ENCODE results near the gene ZCCHC7. TPM values are rescaled to one million over a fixed set of nuclear protein-coding genes. Genes with fewer than 3 reads are reported as not detected.

Gene ZCCHC7
- total RNA-seq, 1 experiment from 2014 or later: 27.9 TPM

GRCh38 chr9:37229455-37229854 is 109.1 kb downstream of the ZCCHC7 start:
- TF ChIP-seq EZH2 (IDR thresholded peaks at IDR 0.05; ENCODE audit: borderline replicate concordance, low read depth, low read length, poor library complexity, severe bottlenecking) (no peak), CTCF (conservative IDR thresholded peaks at IDR 0.05; ENCODE audit: low read depth, low read length) (no peak)
- H3K4me3 ChIP-seq (ENCODE audit: low read depth, low read length, poor library complexity, severe bottlenecking): no peak overlapping the region
- H3K27me3 ChIP-seq (replicated peaks; ENCODE audit: insufficient read depth, low read depth, low read length, poor library complexity): no peaks in the 10 kb centered on the region
- ChIA-PET CTCF (no interaction called here), POLR2A (ENCODE audit: low non-redundant PET) (interaction anchor here (0.6 to 0.7 kb wide), 2 partner anchors 190 to 769 kb away, joined by 3 to 4 read pairs; no protein-coding TSS in a partner anchor)
- intact Hi-C loops (cut with micrococcal nuclease; ENCODE audit: unreplicated experiment): no loop called here
- peaks cover 4% of the 10 kb centered on the region for H3K4me1 ChIP-seq (ENCODE audit: insufficient read depth, low read length, poor library complexity, severe bottlenecking)
- DNase-seq (ENCODE audit: low spot score): no peak
- no peaks in the 10 kb centered on the region for H3K36me3 ChIP-seq (ENCODE audit: insufficient read depth, low read length, poor library complexity, severe bottlenecking)
- no peaks in the 10 kb centered on the region for H3K9me3 ChIP-seq (ENCODE audit: low read depth, low read length, poor library complexity, severe bottlenecking)
- no peak overlapping the region for H3K27ac ChIP-seq (ENCODE audit: low read depth, low read length, poor library complexity, severe bottlenecking)
- BruUV-seq (replicated peaks): no TSS peak

GRCh38 chr9:37229882-37230482 is 109.6 kb downstream of the ZCCHC7 start:
- H3K36me3 ChIP-seq (ENCODE audit: insufficient read depth, low read length, poor library complexity, severe bottlenecking): no peaks in the 10 kb centered on the region
- ChIA-PET CTCF (no interaction called here), POLR2A (ENCODE audit: low non-redundant PET) (interaction anchor here (0.6 to 0.7 kb wide), 2 partner anchors 191 to 768 kb away, joined by 3 to 4 read pairs; no protein-coding TSS in a partner anchor)
- no peaks in the 10 kb centered on the region for H3K27me3 ChIP-seq (replicated peaks; ENCODE audit: insufficient read depth, low read depth, low read length, poor library complexity)
- TF ChIP-seq CTCF (conservative IDR thresholded peaks at IDR 0.05; ENCODE audit: low read depth, low read length): no peak
- no peak for TF ChIP-seq EZH2 (IDR thresholded peaks at IDR 0.05; ENCODE audit: borderline replicate concordance, low read depth, low read length, poor library complexity, severe bottlenecking)
- no peaks in the 10 kb centered on the region for H3K9me3 ChIP-seq (ENCODE audit: low read depth, low read length, poor library complexity, severe bottlenecking)
- no peak for DNase-seq (ENCODE audit: low spot score)
- intact Hi-C loops (cut with micrococcal nuclease; ENCODE audit: unreplicated experiment): no loop called here
- H3K4me1 ChIP-seq (ENCODE audit: insufficient read depth, low read length, poor library complexity, severe bottlenecking): peaks cover 4% of the 10 kb centered on the region
- no peak overlapping the region for H3K27ac ChIP-seq (ENCODE audit: low read depth, low read length, poor library complexity, severe bottlenecking)
- no peak overlapping the region for H3K4me3 ChIP-seq (ENCODE audit: low read depth, low read length, poor library complexity, severe bottlenecking)
- no TSS peak for BruUV-seq (replicated peaks)

- intact Hi-C loops (cut with micrococcal nuclease; ENCODE audit: unreplicated experiment): no loop called here
- Histone ChIP-seq H3K36me3 (ENCODE audit: insufficient read depth, low read length, poor library complexity, severe bottlenecking) (no peaks in the 10 kb centered on the region), H3K27me3 (replicated peaks; ENCODE audit: insufficient read depth, low read depth, low read length, poor library complexity) (no peaks in the 10 kb centered on the region), H3K4me3 (ENCODE audit: low read depth, low read length, poor library complexity, severe bottlenecking) (no peak overlapping the region), H3K27ac (ENCODE audit: low read depth, low read length, poor library complexity, severe bottlenecking) (no peak overlapping the region), H3K9me3 (ENCODE audit: low read depth, low read length, poor library complexity, severe bottlenecking) (no peaks in the 10 kb centered on the region), H3K4me1 (ENCODE audit: insufficient read depth, low read length, poor library complexity, severe bottlenecking) (peaks cover 23% of the 10 kb centered on the region)
- no peak for DNase-seq (ENCODE audit: low spot score)
- ChIA-PET POLR2A (ENCODE audit: low non-redundant PET) (no interaction called here), CTCF (no interaction called here)
- BruUV-seq (replicated peaks): no TSS peak
- no peak for TF ChIP-seq EZH2 (IDR thresholded peaks at IDR 0.05; ENCODE audit: borderline replicate concordance, low read depth, low read length, poor library complexity, severe bottlenecking)
- TF ChIP-seq CTCF (conservative IDR thresholded peaks at IDR 0.05; ENCODE audit: low read depth, low read length): no peak
Measured at GRCh38 chr9:37236822-37237221, 116.4 kb downstream of the ZCCHC7 start.

Data from A673 (cell line).